GM21619 (cell line): ENCODE data around the gene CA6.
"Not testable (repeated sequence)": the region's sequence is repeated elsewhere in the genome, so short reads cannot be mapped to it uniquely, and the experiment has no call there.

Source experiments
- ATAC-seq: cut with Tn5 transposase; IDR thresholded peaks from one replicate; pipeline ENCODE4 v1.9.1; 2021; ENCODE audit not compliant: unreplicated experiment

Gene CA6

GRCh38 chr1:8945568-8945967 lies at the start of gene CA6:
TSS of gene CA6 (plus strand) at chr1:8945868. CDS start at chr1:8945887, 19 bp downstream.
- no peak for ATAC-seq

- ATAC-seq: not testable (repeated sequence)
These were observed 48.9 kb upstream of the CA6 start for GRCh38 chr1:8896775-8897174.

DNA sequence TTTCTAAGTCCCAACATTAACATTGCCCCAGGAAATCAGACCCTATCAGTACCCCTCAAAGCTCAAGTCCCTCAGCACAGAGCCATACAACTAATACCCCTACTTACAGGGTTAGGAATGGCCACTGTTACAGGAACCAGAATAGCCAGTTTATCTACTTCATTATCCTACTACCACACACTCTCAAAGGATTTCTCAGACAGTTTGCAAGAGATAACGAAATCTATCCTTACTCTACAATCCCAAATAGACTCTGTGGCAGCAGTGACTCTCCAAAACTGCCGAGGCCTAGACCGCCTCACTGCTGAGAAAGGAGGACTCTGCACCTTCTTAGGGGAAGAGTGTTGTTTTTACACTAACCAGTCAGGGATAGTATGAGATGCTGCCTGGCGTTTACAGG lies 48.2 kb upstream of the CA6 start:
- ATAC-seq: not testable (repeated sequence)

GRCh38 chr1:8898418-8898817 lies 47.2 kb upstream of the CA6 start:
- not testable (repeated sequence) for ATAC-seq

GRCh38 chr1:8899046-8899445 lies 46.6 kb upstream of the CA6 start:
- no peak for ATAC-seq

DNA sequence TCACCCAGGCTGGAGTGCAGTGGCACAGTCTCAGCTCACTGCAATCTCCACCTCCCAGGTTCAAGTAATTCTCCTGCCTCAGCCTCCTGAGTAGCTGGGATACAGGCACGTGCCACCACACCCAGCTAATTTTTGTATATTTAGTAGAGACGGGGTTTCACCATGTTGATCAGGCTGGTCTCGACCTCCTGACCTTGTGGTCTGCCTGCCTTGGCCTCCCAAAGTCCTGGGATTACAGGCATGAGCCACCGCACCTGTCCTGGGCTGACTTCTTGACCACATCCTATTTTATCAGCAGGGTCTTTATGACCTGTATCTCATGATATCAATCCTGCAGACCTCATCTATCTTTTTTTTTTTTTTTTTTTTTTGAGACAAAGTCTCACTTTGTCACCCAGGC lies 45.0 kb upstream of the CA6 start:
- ATAC-seq: not testable (repeated sequence)

GRCh38 chr1:8902765-8903164 lies 42.9 kb upstream of the CA6 start:
- ATAC-seq: no peak

- no peak for ATAC-seq
These were observed 42.3 kb upstream of the CA6 start for GRCh38 chr1:8903410-8903809.

- no peak for ATAC-seq
These were observed 41.6 kb upstream of the CA6 start for GRCh38 chr1:8903908-8904650.

- ATAC-seq: no peak
These were observed 40.0 kb upstream of the CA6 start for GRCh38 chr1:8905582-8906191.

DNA sequence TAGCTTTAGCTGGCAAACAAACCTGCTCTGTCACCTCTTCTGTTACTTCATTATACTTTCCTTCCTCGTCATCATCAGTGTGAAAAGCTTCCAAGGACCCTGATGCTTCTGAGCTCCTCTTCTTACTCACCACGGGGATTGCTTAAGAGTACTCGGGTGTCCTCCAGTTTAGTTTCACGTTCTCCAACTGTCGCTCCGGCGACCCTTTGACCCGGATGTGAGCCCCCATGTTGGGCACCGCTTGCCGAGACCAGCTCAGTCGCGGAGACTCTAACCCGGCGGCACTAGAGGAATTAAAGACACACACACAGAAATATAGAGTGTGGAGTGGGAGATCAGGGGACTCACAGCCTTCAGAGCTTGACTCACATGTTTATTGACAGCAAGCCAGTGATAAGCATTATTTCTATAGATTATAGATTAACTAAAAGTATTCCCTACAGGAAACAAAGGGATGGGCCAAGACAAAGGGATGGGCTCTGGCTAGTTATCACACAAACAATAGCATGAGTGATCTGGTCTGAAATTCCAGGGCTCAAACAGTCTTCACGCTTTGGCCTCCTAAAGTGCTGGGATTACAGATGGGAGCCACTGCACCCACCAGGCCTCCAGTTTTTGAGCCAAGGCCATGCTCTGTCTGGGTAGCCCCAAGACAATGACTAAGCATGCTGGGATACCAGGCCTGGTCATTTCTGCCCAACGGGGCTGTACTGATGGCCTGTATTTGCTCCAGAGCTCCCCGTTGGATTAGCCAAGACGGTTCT lies 37.1 kb upstream of the CA6 start:
- no peak for ATAC-seq

GRCh38 chr1:8910331-8910730 lies 35.3 kb upstream of the CA6 start:
- ATAC-seq: no peak

DNA sequence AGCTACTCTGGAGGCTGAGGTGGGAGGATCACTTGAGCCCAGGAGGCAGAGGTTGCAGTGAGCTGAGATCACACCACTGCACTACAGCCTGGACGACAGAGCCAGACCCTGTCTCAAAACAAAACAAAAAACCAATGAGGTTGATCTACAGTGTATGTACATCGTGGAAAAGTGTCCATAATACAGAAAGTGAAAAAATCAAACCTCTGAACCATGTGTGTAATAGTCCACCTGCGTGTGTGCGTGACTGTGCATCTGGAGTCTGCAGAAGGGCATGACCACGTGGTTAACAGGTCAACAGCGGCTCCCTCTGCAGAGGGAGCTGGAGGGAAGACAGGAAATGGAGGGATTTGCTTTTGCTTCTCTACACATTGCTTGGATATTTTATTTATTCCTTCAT lies 34.8 kb upstream of the CA6 start:
- ATAC-seq: no peak

GRCh38 chr1:8911416-8912309 lies 34.0 kb upstream of the CA6 start:
- ATAC-seq: no peak

- ATAC-seq: no peak
These were observed 32.2 kb upstream of the CA6 start for GRCh38 chr1:8913457-8913856.

DNA sequence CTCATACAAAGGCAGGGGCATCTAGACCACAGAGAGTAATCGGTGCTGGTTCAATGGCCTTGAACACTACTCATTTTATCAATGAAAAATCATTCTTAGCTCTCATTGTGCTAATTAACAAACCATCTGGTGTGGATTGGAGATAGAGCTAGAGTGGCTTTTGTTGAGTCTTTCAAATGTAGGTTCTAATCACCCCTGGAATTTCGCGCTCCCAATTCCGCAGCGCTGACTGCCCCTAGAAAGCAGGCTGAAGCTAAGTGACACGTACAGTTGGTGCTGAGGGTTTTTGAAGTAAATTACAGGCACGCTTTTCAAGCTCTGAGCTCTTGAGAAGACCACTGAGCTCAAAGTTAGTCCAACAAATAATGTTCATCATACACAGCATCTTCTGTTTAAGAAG lies 31.2 kb upstream of the CA6 start:
- ATAC-seq: no peak

DNA sequence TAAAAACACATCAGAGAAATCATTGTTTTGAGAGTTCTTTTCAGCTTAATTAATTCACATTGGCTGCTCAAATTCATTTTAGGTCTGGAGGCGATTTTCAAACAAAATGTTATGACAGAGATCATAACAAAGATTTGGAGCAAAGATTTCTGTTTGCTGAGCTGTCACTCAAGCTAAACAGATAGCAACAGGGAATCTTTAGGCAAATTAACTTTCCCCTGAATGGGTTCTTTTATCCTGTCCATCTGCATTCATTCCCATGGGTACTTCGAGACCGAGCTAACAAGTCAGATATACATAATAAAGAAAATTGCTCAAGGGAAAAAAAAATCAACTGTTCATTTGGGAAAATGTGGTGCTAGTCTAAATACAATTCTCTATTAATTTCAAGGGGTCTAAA lies 30.2 kb upstream of the CA6 start:
- ATAC-seq: no peak

GRCh38 chr1:8917536-8917935 lies 28.1 kb upstream of the CA6 start:
- not testable (repeated sequence) for ATAC-seq

- no peak for ATAC-seq
These were observed 22.7 kb upstream of the CA6 start for GRCh38 chr1:8922962-8923361.

DNA sequence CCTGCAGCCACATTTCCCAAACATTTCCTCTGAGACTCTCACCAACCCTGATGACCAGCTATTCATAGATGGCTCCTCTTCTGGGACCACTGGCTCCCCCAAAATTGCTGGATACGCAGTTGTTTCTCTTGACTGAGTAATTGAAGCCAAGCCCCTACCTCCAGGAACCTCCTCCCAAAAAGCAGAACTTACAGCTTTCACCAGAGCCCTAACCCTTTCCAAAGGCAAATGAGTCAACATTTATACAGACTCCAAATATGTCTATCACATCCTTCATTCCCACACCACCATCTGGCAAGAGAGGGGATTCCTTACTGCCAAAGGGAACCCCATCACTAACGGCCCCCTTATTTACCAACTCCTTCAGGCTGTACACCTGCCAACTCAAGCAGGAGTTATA lies 20.3 kb upstream of the CA6 start:
- no peak for ATAC-seq

- ATAC-seq: no peak
These were observed 19.7 kb upstream of the CA6 start for GRCh38 chr1:8925960-8926359.
